HG03060 (cell line): ENCODE measurements around the gene PRDM16.

ENCODE experiments used
- ATAC-seq: cut with Tn5 transposase; IDR thresholded peaks from one replicate; pipeline ENCODE4 v1.9.1; 2021; ENCODE audit warnings: low read depth, moderate number of reproducible peaks; ENCODE audit not compliant: unreplicated experiment

Gene PRDM16

GRCh38 chr1:3053366-3053980, 15.5 kb upstream of the PRDM16 start:
- no peak for ATAC-seq

GRCh38 chr1:3053986-3054385, 15.0 kb upstream of the PRDM16 start:
- ATAC-seq: no peak

GRCh38 chr1:3054474-3054873, 14.5 kb upstream of the PRDM16 start:
- ATAC-seq: no peak

GRCh38 chr1:3055051-3055450, 14.0 kb upstream of the PRDM16 start:
- no peak for ATAC-seq

- ATAC-seq: no peak
Measured at GRCh38 chr1:3056641-3057040, 12.4 kb upstream of the PRDM16 start.

GRCh38 chr1:3058263-3059030, 10.6 kb upstream of the PRDM16 start:
- ATAC-seq: no peak

- no peak for ATAC-seq
Measured at GRCh38 chr1:3060127-3060526, 8.9 kb upstream of the PRDM16 start.

- ATAC-seq: no peak
Measured at GRCh38 chr1:3060601-3061551, 8.1 kb upstream of the PRDM16 start.

- ATAC-seq: no peak
Measured at GRCh38 chr1:3061566-3061965, 7.4 kb upstream of the PRDM16 start.

- ATAC-seq: no peak
Measured at GRCh38 chr1:3061981-3062615, 6.9 kb upstream of the PRDM16 start.

- no peak for ATAC-seq
Measured at GRCh38 chr1:3062616-3063378, 6.2 kb upstream of the PRDM16 start.

GRCh38 chr1:3063379-3064295, 5.4 kb upstream of the PRDM16 start:
- ATAC-seq: no peak

- no peak for ATAC-seq
Measured at GRCh38 chr1:3064296-3064850, 4.6 kb upstream of the PRDM16 start.

GRCh38 chr1:3064901-3065300, 4.1 kb upstream of the PRDM16 start:
- ATAC-seq: no peak

GRCh38 chr1:3065396-3065795, 3.6 kb upstream of the PRDM16 start:
- ATAC-seq: no peak

GRCh38 chr1:3065797-3066196, 3.2 kb upstream of the PRDM16 start:
- no peak for ATAC-seq

- ATAC-seq: no peak
Measured at GRCh38 chr1:3066250-3066711, 2.7 kb upstream of the PRDM16 start.

- ATAC-seq: no peak
Measured at GRCh38 chr1:3066826-3067225, 2.2 kb upstream of the PRDM16 start.

GRCh38 chr1:3067301-3067670, 1.7 kb upstream of the PRDM16 start:
- ATAC-seq: no peak
